T-helper 22 cell (primary cell): Measurements from ENCODE around the gene PCDHGB6.
"Not testable (repeated sequence)": the region's sequence is repeated elsewhere in the genome, so short reads cannot be mapped to it uniquely, and the experiment has no call there.

Source experiments
- DNase-seq: peaks from one replicate; pipeline ENCODE4 v3.0.0-alpha.2; 2020; ENCODE audit warnings: low read depth

PCDHGB6 gene

DNA sequence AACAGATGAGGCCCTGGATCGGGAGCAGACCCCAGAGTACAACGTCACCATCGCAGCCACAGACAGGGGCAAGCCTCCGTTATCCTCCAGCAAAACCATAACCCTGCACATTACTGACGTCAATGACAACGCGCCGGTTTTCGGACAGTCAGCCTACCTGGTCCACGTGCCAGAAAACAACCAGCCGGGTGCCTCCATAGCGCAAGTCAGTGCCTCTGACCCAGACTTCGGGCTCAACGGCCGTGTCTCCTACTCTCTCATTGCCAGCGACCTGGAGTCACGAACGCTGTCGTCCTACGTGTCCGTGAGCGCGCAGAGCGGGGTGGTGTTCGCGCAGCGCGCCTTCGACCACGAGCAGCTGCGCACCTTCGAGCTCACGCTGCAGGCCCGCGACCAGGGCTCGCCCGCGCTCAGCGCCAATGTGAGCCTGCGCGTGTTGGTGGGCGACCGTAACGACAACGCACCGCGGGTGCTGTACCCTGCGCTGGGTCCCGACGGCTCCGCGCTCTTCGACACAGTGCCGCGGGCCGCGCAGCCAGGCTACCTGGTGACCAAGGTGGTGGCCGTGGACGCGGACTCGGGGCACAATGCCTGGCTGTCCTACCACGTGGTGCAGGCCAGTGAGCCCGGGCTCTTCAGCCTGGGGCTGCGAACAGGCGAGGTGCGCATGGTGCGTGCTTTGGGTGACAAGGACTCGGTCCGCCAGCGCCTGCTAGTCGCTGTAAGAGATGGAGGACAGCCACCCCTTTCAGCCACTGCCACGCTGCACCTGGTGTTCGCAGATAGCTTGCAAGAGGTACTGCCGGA is 11.5 kb downstream of the PCDHGB6 start:
- no peak for DNase-seq

DNA sequence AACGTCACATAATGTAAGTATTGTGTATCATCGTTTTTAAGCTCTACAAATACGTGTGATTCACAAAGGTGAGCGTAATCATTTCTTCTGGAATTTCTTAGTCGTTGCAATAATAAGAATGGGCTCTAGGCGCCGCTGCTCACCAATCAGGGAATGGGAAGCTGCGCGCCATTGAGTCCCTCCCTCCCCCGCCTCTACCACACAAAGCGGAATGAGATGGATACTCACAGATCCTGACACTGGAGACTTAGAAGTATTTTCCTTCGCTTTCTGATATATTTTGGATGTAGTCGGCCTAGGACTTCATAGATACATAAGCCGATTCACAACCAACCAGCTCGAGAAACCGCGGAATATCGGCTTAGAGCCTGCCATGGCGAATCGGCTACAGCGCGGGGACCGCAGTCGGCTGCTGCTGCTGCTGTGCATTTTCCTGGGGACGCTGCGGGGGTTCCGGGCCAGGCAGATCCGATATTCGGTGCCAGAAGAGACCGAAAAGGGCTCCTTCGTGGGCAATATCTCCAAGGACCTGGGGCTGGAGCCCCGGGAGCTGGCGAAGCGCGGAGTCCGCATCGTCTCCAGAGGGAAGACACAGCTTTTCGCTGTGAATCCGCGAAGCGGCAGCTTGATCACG is 13.2 kb downstream of the PCDHGB6 start, which contains the start of gene PCDHGA11:
PCDHGA11 (plus strand) TSS at position 197 of the 634 bp plus-strand sequence; CDS start at position 374, 177 bp downstream.
- no peak for DNase-seq

DNA sequence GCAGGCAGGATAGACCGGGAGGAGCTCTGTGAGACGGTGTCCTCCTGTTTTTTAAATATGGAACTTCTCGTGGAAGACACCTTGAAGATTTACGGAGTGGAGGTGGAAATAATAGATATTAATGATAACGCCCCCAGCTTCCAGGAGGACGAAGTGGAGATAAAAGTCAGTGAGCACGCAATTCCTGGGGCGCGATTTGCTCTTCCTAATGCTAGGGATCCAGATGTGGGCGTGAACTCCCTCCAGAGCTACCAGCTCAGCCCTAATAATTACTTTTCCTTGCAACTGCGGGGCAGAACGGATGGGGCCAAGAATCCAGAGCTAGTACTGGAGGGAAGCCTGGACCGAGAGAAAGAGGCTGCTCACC is 13.7 kb downstream of the PCDHGB6 start:
- no peak for DNase-seq

DNA sequence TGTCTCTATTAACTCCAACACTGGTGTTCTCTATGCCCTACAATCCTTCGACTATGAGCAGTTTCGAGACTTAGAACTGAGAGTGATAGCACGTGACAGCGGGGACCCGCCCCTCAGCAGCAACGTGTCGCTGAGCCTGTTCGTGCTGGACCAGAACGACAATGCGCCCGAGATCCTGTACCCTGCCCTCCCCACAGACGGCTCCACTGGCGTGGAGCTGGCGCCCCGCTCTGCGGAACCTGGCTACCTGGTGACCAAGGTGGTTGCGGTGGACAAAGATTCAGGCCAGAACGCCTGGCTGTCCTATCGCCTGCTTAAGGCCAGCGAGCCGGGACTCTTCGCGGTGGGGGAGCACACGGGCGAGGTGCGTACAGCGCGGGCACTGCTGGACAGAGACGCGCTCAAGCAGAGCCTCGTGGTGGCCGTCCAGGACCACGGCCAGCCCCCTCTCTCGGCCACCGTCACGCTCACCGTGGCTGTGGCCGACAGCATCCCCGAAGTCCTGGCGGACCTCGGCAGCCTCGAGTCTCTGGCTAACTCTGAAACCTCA is 15.0 kb downstream of the PCDHGB6 start:
- no peak for DNase-seq

DNA sequence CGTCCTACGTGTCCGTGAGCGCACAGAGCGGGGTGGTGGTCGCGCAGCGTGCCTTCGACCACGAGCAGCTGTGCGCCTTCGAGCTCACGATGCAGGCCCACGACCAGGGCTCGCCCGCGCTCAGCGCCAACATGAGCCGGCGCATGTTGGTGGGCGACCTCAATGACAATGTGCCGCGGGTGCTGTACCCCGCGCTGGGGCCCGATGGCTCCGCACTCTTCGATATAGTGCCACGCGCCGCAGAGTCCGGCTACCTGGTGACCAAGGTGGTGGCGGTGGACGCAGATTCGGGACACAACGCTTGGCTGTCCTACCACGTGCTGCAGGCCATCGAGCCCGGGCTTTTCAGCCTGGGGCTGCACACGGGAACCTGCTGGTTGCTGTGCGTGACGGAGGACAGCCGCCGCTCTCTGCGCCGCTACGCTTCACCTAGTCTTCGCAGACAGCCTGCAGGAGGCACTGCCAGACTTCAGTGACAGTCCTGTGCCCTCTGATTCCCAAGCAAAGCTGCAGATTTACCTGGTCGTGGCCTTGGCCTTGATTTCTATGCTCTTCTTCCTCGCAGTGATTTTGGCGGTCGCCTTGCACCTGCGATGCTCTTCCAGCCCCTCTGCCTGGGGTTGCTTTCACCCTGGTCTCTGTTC is 20.1 kb downstream of the PCDHGB6 start:
- no peak for DNase-seq

DNA sequence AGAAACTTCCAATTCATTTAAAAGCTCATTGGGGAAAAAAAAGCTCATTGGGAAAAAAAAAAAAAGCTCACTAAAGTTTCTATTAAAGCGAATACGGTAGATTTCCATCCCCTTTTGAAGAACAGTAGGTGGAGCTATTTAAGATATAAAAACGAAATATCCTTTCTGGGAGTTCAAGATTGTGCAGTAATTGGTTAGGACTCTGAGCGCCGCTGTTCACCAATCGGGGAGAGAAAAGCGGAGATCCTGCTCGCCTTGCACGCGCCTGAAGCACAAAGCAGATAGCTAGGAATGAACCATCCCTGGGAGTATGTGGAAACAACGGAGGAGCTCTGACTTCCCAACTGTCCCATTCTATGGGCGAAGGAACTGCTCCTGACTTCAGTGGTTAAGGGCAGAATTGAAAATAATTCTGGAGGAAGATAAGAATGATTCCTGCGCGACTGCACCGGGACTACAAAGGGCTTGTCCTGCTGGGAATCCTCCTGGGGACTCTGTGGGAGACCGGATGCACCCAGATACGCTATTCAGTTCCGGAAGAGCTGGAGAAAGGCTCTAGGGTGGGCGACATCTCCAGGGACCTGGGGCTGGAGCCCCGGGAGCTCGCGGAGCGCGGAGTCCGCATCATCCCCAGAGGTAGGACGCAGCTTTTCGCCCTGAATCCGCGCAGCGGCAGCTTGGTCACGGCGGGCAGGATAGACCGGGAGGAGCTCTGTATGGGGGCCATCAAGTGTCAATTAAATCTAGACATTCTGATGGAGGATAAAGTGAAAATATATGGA is 22.7 kb downstream of the PCDHGB6 start, which contains the start of gene PCDHGA12:
PCDHGA12 (plus strand) TSS at position 176 of the 782 bp plus-strand sequence; CDS start at position 429, 253 bp downstream.
- no peak for DNase-seq

DNA sequence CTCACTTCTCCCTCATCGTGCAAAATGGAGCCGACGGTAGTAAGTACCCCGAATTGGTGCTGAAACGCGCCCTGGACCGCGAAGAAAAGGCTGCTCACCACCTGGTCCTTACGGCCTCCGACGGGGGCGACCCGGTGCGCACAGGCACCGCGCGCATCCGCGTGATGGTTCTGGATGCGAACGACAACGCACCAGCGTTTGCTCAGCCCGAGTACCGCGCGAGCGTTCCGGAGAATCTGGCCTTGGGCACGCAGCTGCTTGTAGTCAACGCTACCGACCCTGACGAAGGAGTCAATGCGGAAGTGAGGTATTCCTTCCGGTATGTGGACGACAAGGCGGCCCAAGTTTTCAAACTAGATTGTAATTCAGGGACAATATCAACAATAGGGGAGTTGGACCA is 23.5 kb downstream of the PCDHGB6 start:
- DNase-seq, result no peak

DNA sequence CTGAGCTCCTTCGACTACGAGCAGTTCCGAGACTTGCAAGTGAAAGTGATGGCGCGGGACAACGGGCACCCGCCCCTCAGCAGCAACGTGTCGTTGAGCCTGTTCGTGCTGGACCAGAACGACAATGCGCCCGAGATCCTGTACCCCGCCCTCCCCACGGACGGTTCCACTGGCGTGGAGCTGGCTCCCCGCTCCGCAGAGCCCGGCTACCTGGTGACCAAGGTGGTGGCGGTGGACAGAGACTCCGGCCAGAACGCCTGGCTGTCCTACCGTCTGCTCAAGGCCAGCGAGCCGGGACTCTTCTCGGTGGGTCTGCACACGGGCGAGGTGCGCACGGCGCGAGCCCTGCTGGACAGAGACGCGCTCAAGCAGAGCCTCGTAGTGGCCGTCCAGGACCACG is 24.5 kb downstream of the PCDHGB6 start:
- not testable (repeated sequence) for DNase-seq

DNA sequence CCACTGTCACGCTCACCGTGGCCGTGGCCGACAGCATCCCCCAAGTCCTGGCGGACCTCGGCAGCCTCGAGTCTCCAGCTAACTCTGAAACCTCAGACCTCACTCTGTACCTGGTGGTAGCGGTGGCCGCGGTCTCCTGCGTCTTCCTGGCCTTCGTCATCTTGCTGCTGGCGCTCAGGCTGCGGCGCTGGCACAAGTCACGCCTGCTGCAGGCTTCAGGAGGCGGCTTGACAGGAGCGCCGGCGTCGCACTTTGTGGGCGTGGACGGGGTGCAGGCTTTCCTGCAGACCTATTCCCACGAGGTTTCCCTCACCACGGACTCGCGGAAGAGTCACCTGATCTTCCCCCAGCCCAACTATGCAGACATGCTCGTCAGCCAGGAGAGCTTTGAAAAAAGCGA is 24.9 kb downstream of the PCDHGB6 start:
- not testable (repeated sequence) for DNase-seq

DNA sequence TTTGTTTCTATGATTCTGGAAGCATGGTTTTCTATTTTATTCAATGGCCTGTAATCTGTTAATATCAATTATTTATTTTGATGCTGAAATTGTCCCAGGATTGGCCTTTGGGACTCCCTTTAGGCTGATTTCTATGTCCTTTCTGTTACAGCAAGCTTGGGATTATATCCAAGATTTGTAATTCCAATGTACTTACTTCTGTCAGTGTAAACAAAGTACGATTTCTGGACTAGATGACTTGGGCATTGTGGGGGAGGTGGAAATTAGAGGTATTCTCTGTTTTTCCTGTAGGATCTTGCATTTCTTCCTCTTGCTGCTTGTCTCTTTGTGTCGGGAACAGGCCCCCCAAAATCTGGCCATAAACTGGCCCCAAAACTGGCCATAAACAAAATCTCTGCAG is 26.2 kb downstream of the PCDHGB6 start:
- DNase-seq, result no peak

DNA sequence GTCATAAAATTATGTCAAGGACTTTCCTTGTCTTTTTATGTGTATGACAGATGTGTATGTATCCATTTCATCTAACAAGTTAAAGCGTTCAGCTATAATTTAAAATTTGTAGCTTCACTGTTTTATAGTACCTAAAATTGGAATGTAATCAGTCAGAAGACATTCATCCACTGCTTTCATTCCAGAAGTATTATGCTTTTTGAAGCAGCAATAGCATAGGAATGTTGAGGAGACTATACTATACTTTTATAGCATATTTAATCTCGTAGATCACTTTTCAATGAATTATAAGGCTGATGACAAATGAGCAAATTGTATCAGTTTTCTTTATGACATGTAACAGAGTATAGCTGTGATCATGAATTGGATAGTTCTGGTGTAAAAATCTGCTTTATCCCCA is 29.4 kb downstream of the PCDHGB6 start:
- DNase-seq, result no peak

DNA sequence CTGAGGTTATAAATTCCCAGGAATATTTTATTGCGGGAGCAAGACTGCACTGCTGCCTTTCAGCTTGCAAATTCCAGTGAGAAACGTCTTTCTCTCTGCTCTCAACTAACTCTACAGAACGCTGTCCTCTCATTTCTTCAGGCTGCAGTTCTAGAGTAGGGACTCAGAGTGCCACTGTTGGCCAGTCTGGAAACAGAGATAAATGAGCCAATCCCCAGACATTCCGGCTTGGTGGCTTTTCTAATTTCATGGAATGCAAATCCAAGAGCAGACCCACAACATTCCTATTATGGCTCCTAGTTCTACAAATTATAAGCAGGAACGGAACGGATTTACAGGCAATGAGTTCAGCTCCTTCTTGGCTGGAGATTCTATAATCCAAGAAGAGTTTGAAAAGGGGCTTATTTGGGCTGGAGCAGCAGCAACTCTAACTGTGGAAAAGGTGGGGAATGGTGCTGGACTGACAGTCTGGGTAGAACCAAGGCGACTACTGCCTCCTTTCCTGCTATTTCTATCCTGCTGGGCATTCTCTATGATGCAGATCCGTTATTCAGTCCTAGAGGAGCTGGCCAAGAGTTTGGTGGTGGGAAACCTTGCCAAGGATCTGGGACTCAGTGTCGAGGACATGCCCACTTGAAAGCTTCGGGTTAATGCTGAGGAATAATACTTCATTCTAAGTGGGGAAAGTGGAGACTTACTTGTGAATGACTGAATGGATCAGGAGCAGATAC is 31.8 kb downstream of the PCDHGB6 start:
- no peak for DNase-seq

DNA sequence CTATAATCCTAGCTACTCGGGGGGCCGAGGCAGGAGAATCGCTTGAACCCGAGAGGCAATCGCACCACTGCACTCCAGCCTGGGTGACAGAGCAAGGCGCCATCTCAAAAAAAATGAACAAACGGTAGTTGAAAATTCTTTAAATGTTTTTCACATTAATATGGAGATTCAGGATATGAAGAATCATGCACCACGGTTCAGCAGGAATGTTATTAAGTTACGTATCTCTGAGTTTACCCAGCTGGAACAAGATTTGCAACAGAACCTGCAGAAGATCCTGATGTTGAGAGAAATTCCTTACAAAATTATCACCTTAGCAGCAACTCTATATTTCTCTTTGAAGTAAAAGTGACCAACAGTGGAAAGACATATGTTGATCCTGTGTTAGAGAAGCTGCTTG is 32.5 kb downstream of the PCDHGB6 start:
- no peak for DNase-seq

DNA sequence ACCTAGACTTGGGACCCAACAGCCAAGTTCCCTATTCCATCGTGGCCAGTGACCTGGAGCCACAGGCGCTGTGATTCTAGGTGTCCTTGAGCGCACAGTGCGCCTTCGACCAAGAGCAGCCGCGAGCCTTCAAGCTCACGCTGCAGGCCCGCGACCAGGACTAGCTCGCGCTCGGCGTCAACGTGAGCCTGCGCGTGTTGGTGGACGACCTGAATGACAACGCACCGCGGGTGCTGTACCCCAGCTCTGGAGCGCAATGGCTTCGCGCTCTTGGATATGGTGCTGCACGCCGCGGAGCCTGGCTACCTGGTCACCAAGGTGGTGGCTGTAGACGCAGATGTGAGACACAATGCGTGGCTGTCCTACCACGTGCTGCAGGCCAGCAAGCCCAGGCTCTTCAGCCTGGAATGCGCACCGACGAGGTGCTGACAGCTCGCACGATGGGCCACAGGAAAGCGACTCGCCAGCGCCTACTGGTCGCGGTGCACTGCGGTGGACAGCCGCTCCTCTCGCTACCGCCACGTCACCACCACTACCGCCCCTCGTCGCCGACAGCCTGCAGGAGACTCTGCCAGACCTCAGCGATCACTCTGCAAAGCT is 33.9 kb downstream of the PCDHGB6 start:
- DNase-seq, result no peak
